IPS-11a (cell line): ENCODE measurements around the gene IFT20.
"Not testable (repeated sequence)": the region's sequence is repeated elsewhere in the genome, so short reads cannot be mapped to it uniquely, and the experiment has no call there.

ENCODE experiments used
- H3K4me3 ChIP-seq: one replicate; pipeline ENCODE4 v1.5.1; 2013; ENCODE audit warnings: low read depth, low read length, control low read depth

IFT20 gene

DNA sequence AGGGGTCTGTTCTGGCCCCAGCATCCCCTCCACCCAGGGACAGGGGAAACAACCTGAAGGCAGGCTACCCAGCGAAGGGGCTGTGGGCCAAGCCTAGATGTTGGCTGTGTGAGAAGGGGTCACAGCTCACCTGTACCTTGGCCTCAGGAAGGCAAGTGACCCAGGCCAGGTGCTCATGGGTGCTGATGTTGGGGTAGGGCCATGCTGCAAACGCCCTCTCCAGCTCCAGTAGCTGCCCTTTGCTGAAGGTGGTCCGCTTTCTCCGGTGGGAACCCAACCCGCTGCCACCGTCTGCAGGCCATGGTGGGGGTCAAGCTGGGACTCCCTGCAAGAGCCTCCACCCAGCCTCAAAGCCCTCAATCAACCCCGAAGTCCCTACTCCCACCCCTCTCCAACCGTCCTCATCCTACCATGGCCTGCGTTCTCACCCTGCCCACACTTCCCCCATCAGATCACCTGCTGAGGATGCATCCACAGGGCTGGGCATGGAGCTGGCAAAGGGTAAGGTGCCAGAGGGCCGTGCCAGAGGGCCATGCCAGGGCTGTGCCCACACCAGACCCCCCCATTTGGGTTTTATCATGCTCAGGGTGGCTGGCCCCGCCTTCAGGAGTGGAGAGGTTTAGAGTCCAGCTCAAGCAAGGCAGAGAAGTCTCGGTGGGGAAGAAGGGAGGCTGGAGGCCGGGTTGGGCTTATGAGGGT, 29.5 kb upstream of the IFT20 start, which contains the start of gene SEBOX:
TSS of gene SEBOX (minus strand) at position 535 of the 699 bp plus-strand sequence. CDS start at position 487, 48 bp downstream.
- no peak within 1 kb of the TSS for H3K4me3 ChIP-seq

DNA sequence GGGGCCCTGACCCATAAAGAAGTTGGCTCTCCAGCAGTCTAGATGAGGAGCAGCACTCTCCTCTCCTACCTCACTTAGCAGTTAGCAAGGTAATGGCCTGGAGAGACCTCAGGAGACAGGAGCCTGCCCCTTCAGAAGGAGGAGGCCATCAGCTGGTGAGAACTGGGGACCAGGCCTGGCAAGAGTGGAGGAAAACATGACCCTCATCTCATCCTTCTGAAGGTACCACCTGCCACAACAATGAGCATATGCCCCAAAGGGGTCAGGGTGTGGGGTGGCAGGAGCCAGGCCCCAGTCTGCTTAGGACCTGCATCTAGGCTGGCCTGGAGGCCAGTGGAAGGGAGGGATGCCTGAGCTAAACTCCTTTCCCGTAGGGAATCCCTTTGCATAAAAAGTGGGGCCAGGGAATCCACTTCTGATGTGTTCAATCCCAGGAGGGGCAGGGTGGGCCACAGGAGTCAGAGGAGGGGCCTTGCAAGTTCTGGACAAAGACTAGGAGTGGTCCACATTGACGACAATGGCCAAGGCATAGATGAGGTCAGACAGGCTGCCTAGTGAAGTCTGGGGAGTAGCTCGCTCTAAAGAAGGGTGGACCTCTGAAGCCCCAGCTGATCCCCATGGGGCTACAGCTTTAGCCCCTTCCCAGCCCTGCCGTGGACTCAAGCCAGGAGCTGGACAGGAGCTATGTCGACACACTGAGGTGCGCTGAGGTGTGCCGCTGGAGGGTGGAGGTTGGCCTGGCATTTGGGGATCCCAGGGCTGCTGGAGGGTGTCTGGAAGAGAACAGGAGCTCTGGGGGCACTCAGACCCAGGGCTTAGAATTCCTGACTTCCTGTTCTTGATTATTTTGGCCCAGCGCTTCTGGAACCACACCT, 28.7 kb upstream of the IFT20 start:
- H3K4me3 ChIP-seq = no peak overlapping the region

DNA sequence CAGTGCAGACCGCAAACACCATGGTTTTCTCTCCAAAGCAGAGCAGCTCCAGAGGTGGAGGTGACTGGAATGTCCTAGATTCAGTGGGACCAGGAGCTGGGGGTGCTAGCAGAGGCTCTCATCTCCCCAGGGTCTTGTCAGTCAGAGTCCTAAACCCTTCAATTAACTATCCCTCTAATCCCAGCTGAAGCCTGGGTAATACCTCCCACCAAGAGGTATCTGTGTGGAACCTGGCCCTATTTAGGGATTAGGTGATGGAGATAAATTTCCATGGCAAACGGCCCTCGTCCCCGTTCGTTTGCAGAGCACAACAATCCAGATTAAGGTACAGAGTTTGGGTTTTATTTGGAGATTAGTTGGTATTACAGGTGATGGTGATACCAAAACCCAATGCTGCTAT, 27.9 kb upstream of the IFT20 start:
- H3K4me3 ChIP-seq = no peak overlapping the region

DNA sequence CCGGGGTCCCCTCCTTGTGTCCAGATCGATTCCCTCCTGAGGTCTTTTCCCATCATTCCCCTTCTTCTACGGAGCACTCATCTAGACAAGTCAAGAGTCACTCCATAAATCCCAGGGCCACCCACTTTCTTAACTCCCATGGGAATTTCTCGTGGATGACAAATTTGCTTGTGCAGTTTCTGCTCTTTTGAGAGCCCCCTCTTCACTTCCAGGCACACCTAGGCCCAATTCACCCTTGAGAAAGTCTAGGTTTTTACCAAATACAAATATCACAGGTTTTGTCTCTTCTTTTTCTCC, 22.6 kb upstream of the IFT20 start:
- peak overlapping the region; percentile 94 for H3K4me3 ChIP-seq

DNA sequence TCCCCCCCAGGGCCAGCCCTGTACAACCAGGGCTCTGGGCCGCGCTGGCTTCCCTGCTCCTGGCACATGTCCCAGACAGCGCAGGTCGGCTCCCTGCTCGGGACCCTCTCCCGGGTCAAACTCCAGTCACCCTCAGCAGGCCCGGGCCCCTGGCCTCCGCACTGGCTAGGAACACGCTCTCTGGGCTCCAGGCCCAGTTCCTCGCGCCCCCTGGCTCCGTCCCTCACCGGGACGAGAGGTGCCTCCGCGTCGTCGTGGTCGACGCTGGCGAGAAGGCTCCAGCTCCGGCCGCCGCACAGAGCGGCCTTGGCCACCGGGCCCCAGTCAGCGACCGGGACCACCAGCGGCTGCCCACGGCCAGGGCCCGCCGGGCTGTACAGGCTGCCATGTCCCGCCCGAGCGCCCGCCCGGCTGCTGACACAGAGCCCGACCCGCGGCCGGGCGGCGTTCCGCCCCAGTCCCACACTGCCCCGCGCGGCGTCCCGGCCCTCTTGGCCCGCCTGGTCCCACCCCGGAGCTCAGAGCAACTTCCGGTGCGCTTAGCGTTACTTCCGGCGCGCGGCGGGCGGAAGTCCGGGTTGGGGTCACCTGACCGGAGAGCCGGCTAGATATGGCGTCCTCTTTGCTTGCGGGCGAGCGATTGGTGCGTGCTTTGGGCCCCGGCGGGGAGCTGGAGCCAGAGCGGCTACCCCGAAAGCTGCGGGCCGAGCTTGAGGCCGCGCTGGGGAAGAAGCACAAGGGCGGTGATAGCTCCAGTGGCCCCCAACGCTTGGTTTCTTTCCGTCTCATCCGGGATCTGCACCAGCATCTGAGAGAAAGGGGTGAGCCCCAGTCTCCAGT, 22.0 kb upstream of the IFT20 start, which contains the start of gene POLDIP2:
TSS of gene POLDIP2 (minus strand) at position 467 of the 840 bp plus-strand sequence. CDS start at position 388, 79 bp downstream.
- H3K4me3 ChIP-seq = peak within 1 kb of the TSS; percentile 94

DNA sequence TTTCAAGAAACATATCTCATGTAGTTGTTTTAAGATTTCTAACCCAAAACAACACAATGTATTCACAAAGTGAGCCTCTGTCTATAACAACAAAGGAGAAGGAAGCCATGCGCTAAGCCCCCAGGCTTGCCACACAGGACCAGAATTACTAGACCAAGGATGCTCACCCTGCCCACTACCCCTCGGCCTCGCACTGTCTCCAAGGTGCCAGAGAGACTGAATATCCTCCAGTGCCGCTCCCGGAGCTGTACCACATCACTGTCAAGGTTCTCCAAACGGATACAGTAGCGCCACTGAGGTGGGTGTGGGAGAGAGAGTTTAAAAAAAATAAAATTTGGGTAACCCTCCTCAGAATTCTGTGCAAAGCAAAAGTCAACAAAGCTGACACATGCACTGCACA, 15.0 kb upstream of the IFT20 start:
- H3K4me3 ChIP-seq = no peak overlapping the region

DNA sequence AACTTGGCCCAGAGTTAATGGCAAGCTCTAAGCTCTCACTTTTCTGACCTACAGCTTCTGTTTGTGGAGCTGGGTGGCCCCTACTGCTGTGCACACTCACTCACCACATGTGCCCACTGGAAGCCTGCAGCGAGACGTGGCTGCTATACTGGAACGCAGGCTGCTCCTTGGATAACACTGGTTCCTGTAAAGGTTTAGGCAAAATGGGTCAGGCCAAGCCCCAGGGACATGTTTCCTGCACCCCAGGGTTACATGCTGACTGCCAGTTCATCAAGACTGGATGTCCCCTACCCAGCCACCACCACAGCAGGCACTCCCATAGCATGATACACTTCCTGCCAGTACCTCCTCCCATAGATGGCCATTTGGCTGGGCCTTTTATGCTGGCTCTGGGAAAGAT, 13.7 kb upstream of the IFT20 start:
- no peak overlapping the region for H3K4me3 ChIP-seq

DNA sequence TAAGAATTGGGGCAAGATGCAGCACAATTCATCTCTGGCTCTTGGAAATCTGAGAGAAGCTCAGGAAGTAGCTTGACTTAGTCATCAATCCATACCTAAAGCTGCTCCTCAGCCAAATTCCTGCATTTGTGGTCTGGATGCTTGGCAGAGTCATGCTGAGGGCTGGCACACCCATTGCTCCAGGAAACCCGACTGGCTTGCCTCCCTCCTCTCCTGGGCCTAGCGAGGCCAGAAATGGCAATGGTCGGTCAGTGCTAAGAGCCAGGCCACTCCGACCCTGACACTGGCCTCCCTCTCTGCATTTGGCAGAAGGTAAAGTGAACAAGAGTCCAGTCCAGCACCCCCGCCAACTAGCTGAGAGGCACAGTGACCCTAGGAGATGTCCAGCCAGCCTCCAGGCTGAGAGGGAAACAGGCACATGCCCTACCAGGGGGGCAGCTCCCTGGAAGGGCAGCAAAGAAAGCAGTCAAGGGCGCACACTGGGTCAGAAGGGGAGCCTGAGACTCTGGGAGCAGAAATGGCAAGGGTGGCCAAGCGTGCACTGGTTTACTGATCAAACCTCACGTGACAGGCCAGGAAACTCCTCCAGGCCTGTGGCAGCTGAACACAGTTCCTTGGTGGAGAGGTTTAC, 12.1 kb upstream of the IFT20 start:
- H3K4me3 ChIP-seq = no peak overlapping the region

DNA sequence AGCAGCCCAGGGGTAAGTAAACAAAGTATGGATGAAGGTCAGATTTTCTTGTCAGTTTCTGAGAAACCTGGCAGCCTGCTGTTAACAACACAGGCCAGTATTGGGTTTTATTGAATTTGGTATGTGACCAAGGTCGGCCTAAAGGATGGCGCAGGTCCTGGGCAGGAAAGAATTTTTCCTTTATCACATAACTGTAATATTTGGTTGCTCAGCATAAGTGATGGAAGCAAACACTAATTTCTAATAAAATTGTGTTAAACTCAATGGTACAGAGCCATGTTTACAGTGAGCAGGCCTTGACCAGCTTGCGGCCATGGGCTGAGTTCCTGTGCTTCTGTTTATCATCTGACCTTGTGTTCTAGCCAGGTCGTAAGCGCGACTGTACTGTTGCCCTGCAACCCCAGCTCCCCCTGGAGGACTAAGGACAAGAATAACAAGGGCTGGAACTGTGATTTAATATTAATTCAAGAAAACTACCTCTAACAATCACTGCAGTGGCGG, 11.5 kb upstream of the IFT20 start:
- no peak overlapping the region for H3K4me3 ChIP-seq

DNA sequence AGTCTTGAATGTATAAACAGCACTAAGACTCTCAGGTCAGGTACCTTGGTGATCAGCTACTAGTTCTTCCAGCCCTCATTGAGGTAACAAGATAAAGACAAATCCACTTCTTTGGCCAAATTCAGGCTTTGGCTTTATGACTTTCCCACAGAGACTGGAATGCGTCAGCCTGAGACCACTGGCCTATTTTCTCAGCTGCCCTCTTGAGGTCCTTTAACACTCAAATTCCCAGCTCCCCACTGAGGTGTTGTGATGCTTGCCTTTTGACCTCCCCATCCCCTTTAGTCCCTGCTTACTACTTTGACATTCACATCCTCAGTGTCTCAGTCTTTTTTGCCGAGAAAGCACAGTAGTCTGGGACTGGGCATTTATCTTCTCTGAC, 10.9 kb upstream of the IFT20 start:
- H3K4me3 ChIP-seq = no peak overlapping the region

DNA sequence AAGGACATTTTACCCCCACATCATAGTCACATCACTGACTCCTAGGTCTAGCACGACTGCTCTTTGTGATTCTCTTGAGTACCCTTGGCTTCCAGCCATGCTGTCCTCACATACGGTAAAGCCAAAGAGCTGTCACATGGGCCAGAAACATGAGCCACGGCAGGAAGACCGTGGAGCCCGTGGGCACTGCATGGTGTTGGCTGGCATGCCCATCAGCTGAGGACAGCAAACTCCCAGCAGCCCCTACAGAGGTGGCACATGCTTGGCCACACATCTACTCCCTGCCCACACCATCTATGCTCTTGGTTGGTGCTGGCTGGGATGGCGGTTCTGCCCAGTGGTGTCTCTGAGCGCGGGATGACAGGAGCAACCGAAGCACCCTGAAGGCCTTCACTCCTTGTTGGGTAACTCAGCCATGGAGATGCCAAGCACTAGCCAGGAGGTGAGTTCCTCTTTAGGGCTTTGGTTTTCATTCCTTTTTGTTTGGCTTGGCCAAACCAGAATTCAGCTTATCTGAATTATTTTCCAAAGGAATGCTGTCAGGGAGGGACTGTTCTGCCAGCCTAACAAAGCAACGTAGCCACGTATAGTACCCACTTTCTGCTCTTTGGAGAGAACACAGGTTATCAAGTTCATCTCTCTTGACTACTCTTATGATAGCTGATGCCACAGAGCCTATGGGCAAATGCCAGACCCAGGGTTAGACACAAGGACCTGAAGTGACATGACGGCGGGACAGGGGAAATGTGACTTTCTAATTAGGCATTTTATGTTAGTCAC, 10.3 kb upstream of the IFT20 start:
- no peak overlapping the region for H3K4me3 ChIP-seq

DNA sequence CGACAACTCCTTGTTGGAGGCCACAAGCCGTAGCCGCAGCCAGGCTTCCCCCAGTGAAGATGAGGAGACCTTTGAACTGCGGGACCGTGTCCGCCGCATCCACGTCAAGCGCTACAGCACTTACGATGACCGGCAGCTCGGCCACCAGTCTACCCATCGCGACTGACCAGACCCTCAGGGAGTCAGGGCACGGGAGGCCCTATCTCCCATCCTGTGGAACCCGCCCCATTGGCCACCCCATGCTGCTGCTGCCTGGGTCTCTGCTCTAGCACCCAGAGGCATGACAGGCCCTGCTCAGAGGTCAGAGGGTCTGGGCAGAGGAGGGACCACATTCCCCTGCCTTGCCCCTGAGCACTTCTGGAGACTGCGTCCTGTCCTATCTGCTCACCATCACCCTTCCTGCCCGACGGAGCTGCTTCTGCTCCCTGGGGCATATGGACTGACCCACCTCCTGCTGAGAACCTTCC, 9.2 kb upstream of the IFT20 start:
- no peak overlapping the region for H3K4me3 ChIP-seq

DNA sequence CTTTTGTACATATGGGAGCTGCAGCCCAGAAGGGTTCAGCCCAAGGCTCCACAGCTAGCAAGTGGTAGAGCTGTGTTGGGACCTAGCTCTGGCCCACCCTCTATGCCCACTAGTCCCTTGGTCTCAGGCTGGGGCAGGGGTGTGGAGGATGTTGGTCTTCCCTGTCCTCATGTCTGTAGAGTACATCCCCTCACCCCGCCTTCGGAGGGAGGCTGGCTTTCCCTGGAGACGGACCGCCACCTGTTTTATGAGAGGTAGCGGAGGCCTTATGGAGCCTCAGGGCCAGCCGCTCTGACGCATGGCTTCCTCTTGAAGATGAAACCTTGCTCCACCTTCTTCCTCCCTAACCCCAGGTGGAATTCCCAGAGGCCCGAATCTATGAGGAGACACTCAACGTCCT, 8.7 kb upstream of the IFT20 start:
- H3K4me3 ChIP-seq = no peak overlapping the region

DNA sequence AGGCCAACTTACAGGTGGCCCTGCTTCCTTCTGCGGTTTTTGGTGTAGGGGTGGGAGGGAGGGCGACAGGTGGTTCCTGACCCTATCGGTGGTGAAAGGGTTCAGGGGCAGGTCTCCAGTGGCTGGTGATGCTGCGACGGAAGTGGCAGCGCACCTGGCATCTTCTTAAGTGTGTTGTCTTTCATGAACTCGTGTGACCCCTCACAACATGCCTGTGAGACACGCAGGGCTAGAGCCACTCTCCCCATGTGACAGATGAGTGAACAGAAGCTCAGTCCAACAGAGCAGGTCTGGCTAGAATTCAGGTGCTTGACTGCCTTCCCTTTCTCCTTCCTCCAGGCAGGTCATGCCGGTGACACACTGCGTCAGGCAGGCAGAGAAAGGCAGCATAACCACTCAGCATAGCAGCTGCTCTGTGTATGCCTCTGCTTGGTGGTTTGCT, 8.2 kb upstream of the IFT20 start:
- H3K4me3 ChIP-seq = no peak overlapping the region

DNA sequence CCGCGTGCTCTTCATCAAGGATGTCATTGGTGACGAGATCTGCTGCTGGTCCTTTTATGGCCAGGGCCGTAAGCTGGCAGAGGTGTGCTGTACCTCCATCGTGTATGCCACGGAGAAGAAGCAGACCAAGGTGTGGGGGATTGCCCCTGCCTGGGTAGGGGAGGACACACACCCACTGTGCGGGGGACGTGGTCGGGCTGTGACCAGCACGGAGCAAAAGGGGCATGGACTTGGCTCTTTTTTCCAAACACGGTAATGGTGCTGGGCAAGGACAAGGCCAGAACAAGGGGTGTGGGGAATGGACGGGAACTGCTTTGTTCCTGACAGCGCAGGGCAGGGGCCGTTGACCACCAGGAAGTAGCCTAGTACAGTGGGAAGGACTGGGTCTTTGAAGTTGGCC, 7.0 kb upstream of the IFT20 start:
- H3K4me3 ChIP-seq = no peak overlapping the region

DNA sequence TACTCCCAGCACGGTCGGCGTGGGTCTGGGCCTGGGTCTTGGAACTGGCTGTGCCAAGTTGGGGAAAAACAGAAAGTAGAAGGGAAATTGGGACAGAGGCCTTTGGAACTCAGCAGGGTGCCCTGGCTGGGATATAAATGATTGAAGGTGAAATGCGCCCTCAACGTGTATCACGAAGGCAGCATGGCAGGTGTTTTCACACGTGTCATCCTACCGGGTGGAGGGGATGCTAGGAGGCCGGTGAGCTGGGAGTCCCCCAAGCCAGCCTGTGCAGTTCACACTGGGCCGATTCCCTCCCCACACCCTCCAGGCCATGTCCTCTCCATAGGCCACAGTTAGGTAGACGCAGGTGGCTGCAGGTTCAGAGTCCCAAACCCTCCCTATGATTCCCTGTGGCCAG, 6.2 kb upstream of the IFT20 start:
- H3K4me3 ChIP-seq = no peak overlapping the region

DNA sequence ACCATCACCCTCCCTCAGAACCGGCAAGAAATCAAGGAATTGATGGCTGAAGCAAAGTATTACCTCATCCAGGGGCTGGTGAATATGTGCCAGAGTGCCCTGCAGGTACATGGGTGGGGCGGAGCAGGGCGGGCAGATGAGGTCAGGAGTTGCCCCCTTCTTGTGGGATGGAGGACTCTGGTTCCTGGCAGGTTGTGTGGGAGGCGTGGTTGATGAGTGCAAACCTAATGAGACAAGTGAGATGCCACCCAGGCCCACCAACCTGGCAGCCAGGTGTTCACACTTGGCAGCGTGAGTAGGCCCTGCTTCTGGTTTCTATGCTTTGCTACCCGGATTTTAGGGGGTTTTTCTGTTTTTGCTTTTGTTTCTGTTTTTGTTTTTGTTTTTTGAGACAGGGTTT, 5.1 kb upstream of the IFT20 start:
- no peak overlapping the region for H3K4me3 ChIP-seq

DNA sequence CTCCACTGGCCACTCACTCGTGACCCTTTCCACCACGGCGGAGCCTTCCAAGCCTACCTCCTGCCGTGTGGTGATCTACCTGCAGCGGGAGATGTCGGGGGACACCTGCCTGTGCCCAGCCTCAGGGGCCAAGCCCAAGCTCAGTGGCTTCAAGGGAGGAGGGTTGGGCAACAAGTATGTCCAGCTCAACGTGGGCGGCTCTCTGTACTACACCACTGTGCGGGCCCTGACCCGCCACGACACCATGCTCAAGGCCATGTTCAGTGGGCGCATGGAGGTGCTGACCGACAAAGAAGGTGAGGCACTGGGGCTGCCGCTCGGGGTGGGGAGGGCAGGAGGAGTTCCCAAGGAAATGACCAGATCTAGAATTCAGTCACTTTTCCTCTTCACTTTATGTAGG, 4.2 kb upstream of the IFT20 start:
- H3K4me3 ChIP-seq = no peak overlapping the region

DNA sequence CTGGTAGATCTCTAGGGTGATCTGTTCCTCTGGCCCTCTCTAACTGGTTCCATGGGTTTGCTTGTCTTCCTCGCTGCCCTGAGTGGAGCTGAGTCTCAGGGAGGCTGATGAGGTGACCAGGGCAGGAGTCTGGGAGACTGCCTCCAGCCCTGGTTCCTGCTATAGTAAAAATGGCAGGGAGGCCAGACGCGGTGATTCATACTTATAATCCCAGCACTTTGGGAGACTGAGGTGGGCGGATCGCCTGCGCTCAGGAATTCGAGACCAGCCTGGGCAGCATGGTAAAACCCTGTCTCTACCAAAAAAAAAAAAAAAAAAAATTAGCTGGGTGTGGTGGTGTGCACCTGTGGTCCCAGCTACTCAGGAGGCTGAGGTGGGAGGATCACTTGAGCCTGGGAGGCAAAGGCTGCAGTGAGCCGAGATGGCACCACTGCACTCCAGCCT, 3.5 kb upstream of the IFT20 start:
- not testable (repeated sequence) for H3K4me3 ChIP-seq
